GM20000 (cell line): Measurements from ENCODE around the gene DOCK8.
"Not testable (repeated sequence)": the region's sequence is repeated elsewhere in the genome, so short reads cannot be mapped to it uniquely, and the experiment has no call there.

Experiments
- DNase-seq: peaks from one replicate; pipeline ENCODE4 v3.0.0; 2012; ENCODE audit warnings: low spot score
- CTCF ChIP-seq: IDR thresholded peaks from 2 replicates; pipeline ENCODE4 v1.5.1; 2012; ENCODE audit warnings: mild to moderate bottlenecking, control low read depth; ENCODE audit errors: extremely low read depth, missing control alignments

The DOCK8 gene

GRCh38 chr9:212297-212696 lies 2.4 kb upstream of the DOCK8 start:
- no peak for TF ChIP-seq CTCF

GRCh38 chr9:213901-214300 lies 764 bp upstream of the DOCK8 start:
- DNase-seq: not testable (repeated sequence)

More at GRCh38 chr9:212297-212696, 2.4 kb upstream of the DOCK8 start:
- DNase-seq: no peak

- TF ChIP-seq CTCF: no peak
- no peak for DNase-seq
Measured at GRCh38 chr9:214351-214647, 366 bp upstream of the DOCK8 start.

GRCh38 chr9:215631-216155 lies 1.0 kb downstream of the DOCK8 start:
- no peak for TF ChIP-seq CTCF
- no peak for DNase-seq

- DNase-seq: no peak
- no peak for TF ChIP-seq CTCF
Measured at GRCh38 chr9:216866-217265, 2.2 kb downstream of the DOCK8 start.

- no peak for DNase-seq
- no peak for TF ChIP-seq CTCF
Measured at GRCh38 chr9:217950-218349, 3.3 kb downstream of the DOCK8 start.

- DNase-seq: not testable (repeated sequence)
Measured at GRCh38 chr9:219036-219435, 4.4 kb downstream of the DOCK8 start.

GRCh38 chr9:219670-220365 lies 5.2 kb downstream of the DOCK8 start:
- no peak for DNase-seq
- no peak for TF ChIP-seq CTCF
